B cell (primary cell): ENCODE results near the gene UGT2A2. TPM values are rescaled to one million over a fixed set of nuclear protein-coding genes. Genes with fewer than 3 reads are reported as not detected.

Experiments used
- ATAC-seq: fragments of 200-7000 bp; cut with Tn5 transposase; one replicate; pipeline ENCODE4 v1.10.0; 2021; ENCODE audit warnings: low read depth, mild to moderate bottlenecking, moderate number of reproducible peaks, moderate library complexity
- CTCF ChIA-PET: fragments of 350-600 bp; sonication (Branson Sonifier 250); formaldehyde crosslinking; loops from one replicate; lab custom pipeline; 2021; ENCODE audit warnings: antibody characterized with exemption, inconsistent platforms; lab: Charles Lee
- POLR2A ChIA-PET: fragments of 350-600 bp; sonication (Branson Sonifier 250); formaldehyde crosslinking; loops from one replicate; lab custom pipeline; 2021; ENCODE audit warnings: antibody characterized with exemption; lab: Charles Lee
- DNase-seq: peaks from one replicate; pipeline ENCODE4 v3.0.0; 2013
- H2AFZ ChIP-seq: 2 replicates; pipeline ENCODE4 v1.6.1; 2012; ENCODE audit warnings: mild to moderate bottlenecking, low read depth, low read length; ENCODE audit not compliant: insufficient read depth, poor library complexity, severe bottlenecking
- H3K27ac ChIP-seq, 2 donors: 1 replicate in 1 of 2; 2 replicates in 1 of 2; pipeline ENCODE4 v1.5.1; 2012 to 2013; ENCODE audit warnings: low read length in 2 of 2, mild to moderate bottlenecking in 2 of 2, moderate library complexity in 1 of 2
- H3K27me3 ChIP-seq, 4 experiments: fragments of 200-600 bp in 1 of 4; sonication (generic) in 1 of 4; replicated peaks in 1 of 4; 1 replicate in 2 of 4; 2 replicates in 2 of 4; pipeline versions ENCODE4 v1.6.1 to v1.7.0; 2013 to 2016; ENCODE audit warnings: low read length in 3 of 4, mild to moderate bottlenecking in 2 of 4, mixed read lengths in 1 of 4, moderate library complexity in 1 of 4; ENCODE audit not compliant: insufficient read depth in 4 of 4, control insufficient read depth in 3 of 4; ENCODE audit errors: control extremely low read depth in 1 of 4
- H3K36me3 ChIP-seq, 2 experiments: replicated peaks in 1 of 2; 1 replicate in 1 of 2; 2 replicates in 1 of 2; pipeline versions ENCODE4 v1.6.1 to v1.7.1; 2013; ENCODE audit warnings: low read length in 1 of 2; ENCODE audit not compliant: insufficient read depth in 2 of 2, control insufficient read depth in 1 of 2; ENCODE audit errors: control extremely low read depth in 1 of 2, extremely low read depth in 1 of 2
- H3K4me1 ChIP-seq, 2 donors: fragments of 200-600 bp in 1 of 2; sonication (generic) in 1 of 2; 1 replicate in 1 of 2; 2 replicates in 1 of 2; pipeline versions ENCODE4 v1.5.1 to v1.6.1; 2013 to 2017; ENCODE audit warnings: low read length in 2 of 2; ENCODE audit not compliant: control insufficient read depth in 2 of 2, insufficient read depth in 2 of 2
- H3K4me2 ChIP-seq: replicated peaks from 2 replicates; pipeline ENCODE3; 2012; ENCODE audit warnings: mild to moderate bottlenecking, low read depth, low read length; ENCODE audit not compliant: poor library complexity, severe bottlenecking
- H3K4me3 ChIP-seq, 5 experiments: fragments of 200-600 bp in 1 of 5; sonication (generic) in 1 of 5; 1 replicate in 3 of 5; 2 replicates in 2 of 5; pipeline versions ENCODE4 v1.5.1 to v1.7.0; 2011 to 2016; ENCODE audit warnings: low read length in 4 of 5, mild to moderate bottlenecking in 4 of 5, low read depth in 2 of 5, control low read depth in 1 of 5, moderate library complexity in 1 of 5; ENCODE audit not compliant: insufficient read depth in 1 of 5; ENCODE audit errors: control extremely low read depth in 1 of 5, extremely low read depth in 1 of 5
- H3K79me2 ChIP-seq: fragments of 200-600 bp; sonication (generic); one replicate; pipeline ENCODE4 v1.6.0; 2016; ENCODE audit warnings: low read length; ENCODE audit not compliant: control insufficient read depth, insufficient read depth
- H3K9ac ChIP-seq: fragments of 200-600 bp; sonication (generic); 2 replicates; pipeline ENCODE4 v1.6.1; 2017; ENCODE audit warnings: mild to moderate bottlenecking, low read length, moderate library complexity
- H3K9me3 ChIP-seq, 3 donors: one replicate each; pipeline versions ENCODE4 v1.6.1 to v1.7.1; 2013; ENCODE audit warnings: low read length in 2 of 3; ENCODE audit not compliant: control insufficient read depth in 2 of 3, insufficient read depth in 1 of 3; ENCODE audit errors: control extremely low read depth in 1 of 3
- H4K20me1 ChIP-seq: 2 replicates; pipeline ENCODE4 v1.6.0; 2012; ENCODE audit warnings: mild to moderate bottlenecking, low read length; ENCODE audit not compliant: insufficient read depth, control insufficient read depth, poor library complexity, severe bottlenecking
- H3K27ac Mint-ChIP-seq: one replicate; pipeline ENCODE4 v1.8.0; 2021; ENCODE audit warnings: mixed read lengths
- H3K27me3 Mint-ChIP-seq: one replicate; pipeline ENCODE4 v1.8.0; 2021; ENCODE audit warnings: mixed read lengths
- H3K4me1 Mint-ChIP-seq: one replicate; pipeline ENCODE4 v1.8.0; 2021; ENCODE audit warnings: mixed read lengths
- H3K4me3 Mint-ChIP-seq: one replicate; pipeline ENCODE4 v1.8.0; 2021; ENCODE audit warnings: mixed read lengths
- H3K9me3 Mint-ChIP-seq: one replicate; pipeline ENCODE4 v1.8.0; 2022; ENCODE audit warnings: mixed read lengths; ENCODE audit not compliant: insufficient read depth
- CTCF ChIP-seq: fragments of 200-600 bp; IDR thresholded peaks from one replicate; pipeline ENCODE4 v1.8.0; 2022; ENCODE audit warnings: antibody characterized with exemption, mild to moderate bottlenecking
- EZH2 ChIP-seq: IDR thresholded peaks from 2 replicates; pipeline ENCODE4 v1.6.1; 2012; ENCODE audit warnings: borderline replicate concordance, low read depth, mild to moderate bottlenecking, moderate library complexity, low read length; ENCODE audit not compliant: insufficient read depth, poor library complexity, severe bottlenecking
- WGBS: methylation state at CpG from one replicate; pipeline ENCODE4 v1.1.5; 2013; ENCODE audit warnings: missing lambda C conversion rate; ENCODE audit not compliant: insufficient coverage; 5-methylcytosine and 5-hydroxymethylcytosine counted together
- intact Hi-C: fragments of 100-400 bp; cut with micrococcal nuclease; formaldehyde crosslinking; loops from one replicate; pipeline ENCODE4 v1.10.0; 2022
- polyA plus RNA-seq: library from polyadenylated mRNA; depleted of rRNA; stranded (reverse); fragments of >200 nt; gene quantifications from 2 replicates; pipeline ENCODE4 v1.2.3, GENCODE V29; 2012
- total RNA-seq, 2 donors: library from RNA; stranded (reverse); fragments of 120-200 nt in 1 of 2; gene quantifications; 1 replicate in 1 of 2; 2 replicates in 1 of 2; pipeline versions ENCODE4 v1.2.3 to v1.2.4, GENCODE V29; 2013 to 2022

Gene UGT2A2
- total and polyA plus RNA-seq, 2 donors (not counting 1 experiment from before 2014, with no cell fraction given): not detected

- ChIA-PET POLR2A (no interaction called here), CTCF (no interaction called here)
- H3K9me3 Mint-ChIP-seq: peaks cover 2% of the 10 kb centered on the region
These were observed 18.7 kb upstream of the UGT2A2 start for GRCh38 chr4:69658133-69658532.

GRCh38 chr4:69656653-69657158, 17.3 kb upstream of the UGT2A2 start:
- intact Hi-C loops: no loop called here
- CTCF ChIA-PET: no interaction called here
- H2AFZ ChIP-seq: no peak overlapping the region
- H3K79me2 ChIP-seq: no peaks in the 10 kb centered on the region
- no peaks in the 10 kb centered on the region for H3K27me3 ChIP-seq
- no peak for TF ChIP-seq CTCF
- no peak for TF ChIP-seq EZH2
- DNase-seq: no peak
- no peak overlapping the region for H3K27ac ChIP-seq
- H3K27ac Mint-ChIP-seq: no peak overlapping the region
- no peaks in the 10 kb centered on the region for H3K36me3 ChIP-seq
- H3K9me3 ChIP-seq: peaks cover 0 to 7% (median 0%) of the 10 kb centered on the region in 3 donors
- H3K4me2 ChIP-seq: no peak overlapping the region
- no peak overlapping the region for H3K9ac ChIP-seq
- no peaks in the 10 kb centered on the region for H3K27me3 Mint-ChIP-seq
- H3K4me1 ChIP-seq: no peaks in the 10 kb centered on the region
- H4K20me1 ChIP-seq: no peaks in the 10 kb centered on the region
- no peaks in the 10 kb centered on the region for H3K4me1 Mint-ChIP-seq
- no peak overlapping the region for H3K4me3 Mint-ChIP-seq
- no peak for ATAC-seq
- H3K9me3 Mint-ChIP-seq: no peaks in the 10 kb centered on the region
- no peak overlapping the region for H3K4me3 ChIP-seq
- 79% methylated on average over 4 of the region's 6 CpGs for WGBS
- POLR2A ChIA-PET: no interaction called here

More at GRCh38 chr4:69658133-69658532, 18.7 kb upstream of the UGT2A2 start:
- Histone ChIP-seq H3K9ac (no peak overlapping the region), H3K4me3 (no peak overlapping the region), H3K9me3 (peaks cover 0 to 7% (median 0%) of the 10 kb centered on the region in 3 donors), H3K27me3 (no peaks in the 10 kb centered on the region), H4K20me1 (no peaks in the 10 kb centered on the region), H2AFZ (no peak overlapping the region), H3K4me1 (no peaks in the 10 kb centered on the region), H3K36me3 (no peaks in the 10 kb centered on the region), H3K4me2 (no peak overlapping the region), H3K27ac (no peak overlapping the region), H3K79me2 (no peaks in the 10 kb centered on the region)
- intact Hi-C loops: no loop called here
- TF ChIP-seq CTCF (no peak), EZH2 (no peak)
- ATAC-seq (no peak), DNase-seq (no peak)
- Mint-ChIP-seq H3K27me3 (no peaks in the 10 kb centered on the region), H3K27ac (no peak overlapping the region), H3K4me3 (no peak overlapping the region), H3K4me1 (no peaks in the 10 kb centered on the region)
- WGBS: 85% methylated on average over 12 of the region's 12 CpGs
